LoVo (cell line): ENCODE data around the gene HAAO.
"Not testable (repeated sequence)": the region's sequence is repeated elsewhere in the genome, so short reads cannot be mapped to it uniquely, and the experiment has no call there.

Source experiments
- DNase-seq: peaks from one replicate; pipeline ENCODE4 v3.0.0-alpha.2; 2016; ENCODE audit warnings: low spot score

HAAO gene

DNA sequence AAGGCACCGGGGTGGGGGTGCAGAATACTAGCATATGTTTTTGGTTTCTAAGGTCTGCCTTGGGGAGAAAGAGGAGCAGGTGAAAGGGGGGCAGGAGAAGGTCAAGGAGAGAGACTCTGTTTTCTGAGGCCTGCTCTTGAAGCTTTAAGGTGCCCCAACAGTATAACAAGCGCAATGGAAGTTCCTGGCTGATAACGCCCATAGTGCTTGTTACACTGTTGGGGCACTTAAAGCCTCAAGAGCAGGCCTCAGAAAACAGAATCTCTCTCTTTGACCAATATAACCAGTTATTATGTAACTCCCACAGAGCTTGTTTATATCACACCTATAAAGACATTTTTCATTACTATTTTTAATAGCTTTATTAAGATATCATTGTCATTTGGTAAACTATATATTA is 45.0 kb downstream of the HAAO start:
- no peak for DNase-seq

DNA sequence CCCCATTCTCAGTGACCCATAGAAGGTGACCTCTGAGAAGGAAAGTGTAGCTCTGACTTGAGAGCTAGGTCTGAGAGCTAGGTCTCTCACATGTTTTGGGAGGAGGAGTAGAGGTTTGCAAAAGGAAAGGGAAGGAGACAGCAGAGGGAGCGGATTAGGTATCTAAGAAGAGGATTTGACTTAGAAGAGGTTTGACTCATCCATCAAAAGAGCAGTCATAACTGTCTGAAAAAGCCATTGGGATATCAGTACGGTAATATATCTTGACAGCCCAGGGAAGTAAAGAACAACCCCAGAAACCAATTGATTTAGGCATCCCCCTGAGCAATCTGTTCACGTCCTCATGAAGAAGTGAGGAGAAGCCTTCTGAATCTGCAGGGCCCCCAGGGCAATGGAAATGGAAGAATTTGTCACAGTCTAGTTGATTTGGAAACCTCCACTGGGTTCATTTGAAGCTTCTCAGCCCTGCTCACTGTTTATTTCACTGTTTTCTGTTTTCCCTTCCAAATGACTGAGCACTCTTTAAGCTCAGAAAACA is 47.8 kb downstream of the HAAO start:
- DNase-seq = no peak

DNA sequence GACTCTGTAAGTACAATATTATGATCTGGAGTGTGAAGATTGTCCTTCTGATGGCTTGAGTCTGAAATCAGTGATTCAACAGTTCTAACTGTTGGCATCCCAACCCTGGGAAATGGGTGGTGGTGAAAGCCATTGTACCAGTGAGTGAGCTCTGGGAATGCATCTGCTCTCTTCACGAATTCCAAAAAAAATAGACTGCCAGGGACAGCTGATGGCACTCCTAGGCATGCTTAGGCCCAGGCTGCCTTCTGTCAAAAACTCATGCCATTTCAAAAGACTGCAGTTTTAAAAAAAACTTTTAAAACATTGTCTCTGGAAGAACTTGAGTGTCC is 48.8 kb downstream of the HAAO start:
- DNase-seq = no peak

GRCh38 chr2:42742740-42743658 is 49.4 kb downstream of the HAAO start:
- no peak for DNase-seq

DNA sequence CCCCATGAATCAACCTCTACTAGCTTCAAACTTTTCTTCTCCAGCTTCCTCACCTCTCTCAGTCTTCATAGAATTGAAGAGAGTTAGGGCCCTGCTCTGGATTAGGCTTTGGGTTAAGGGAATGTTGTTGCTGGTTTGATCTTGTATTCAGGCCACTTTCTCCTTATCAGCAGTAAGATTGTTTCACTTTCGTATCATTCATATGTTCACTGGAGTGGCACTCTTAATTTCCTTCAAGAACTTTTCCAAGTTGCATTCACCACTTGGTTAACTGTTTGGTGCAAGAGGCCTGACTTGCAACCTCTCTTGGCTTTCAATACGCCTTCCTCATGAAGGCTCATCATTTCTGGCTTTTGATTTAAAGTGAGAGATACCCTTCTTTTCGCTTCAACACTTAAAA is 51.2 kb downstream of the HAAO start:
- DNase-seq = no peak

DNA sequence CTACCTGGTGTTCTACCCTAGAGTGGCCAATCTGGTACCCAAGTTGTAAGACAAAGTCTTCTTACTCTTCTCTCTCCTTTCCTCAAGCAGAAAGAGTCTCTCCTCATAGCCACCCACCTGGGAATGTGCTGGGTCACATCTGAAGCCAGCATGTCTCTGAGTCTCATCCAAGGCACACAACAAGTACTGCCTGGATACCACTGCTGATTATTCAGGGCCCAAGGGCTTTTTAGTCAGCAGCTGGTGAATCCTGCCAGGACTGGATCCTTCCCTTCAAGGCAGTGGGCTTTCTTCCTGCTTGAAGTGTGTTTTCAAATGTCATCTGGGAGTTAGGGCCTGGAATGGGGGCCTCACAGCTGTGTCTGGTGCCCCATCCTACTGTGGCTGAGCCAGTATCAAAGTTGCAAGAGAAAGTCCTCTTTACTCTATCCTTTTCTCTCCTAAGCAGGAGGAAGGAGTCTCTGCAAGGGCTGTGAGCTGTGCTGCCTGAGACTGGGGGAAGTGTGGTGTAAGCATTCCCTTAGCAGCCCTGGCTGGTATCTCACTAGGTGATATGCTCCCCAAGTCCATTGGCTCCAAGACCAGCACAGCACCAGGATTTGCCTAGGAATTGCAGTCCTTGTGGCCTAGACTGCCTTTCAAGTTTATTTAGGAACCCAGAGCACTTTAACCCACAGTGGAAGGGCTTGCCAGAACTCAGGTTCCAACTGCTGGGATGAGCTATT is 55.6 kb downstream of the HAAO start:
- DNase-seq = no peak

DNA sequence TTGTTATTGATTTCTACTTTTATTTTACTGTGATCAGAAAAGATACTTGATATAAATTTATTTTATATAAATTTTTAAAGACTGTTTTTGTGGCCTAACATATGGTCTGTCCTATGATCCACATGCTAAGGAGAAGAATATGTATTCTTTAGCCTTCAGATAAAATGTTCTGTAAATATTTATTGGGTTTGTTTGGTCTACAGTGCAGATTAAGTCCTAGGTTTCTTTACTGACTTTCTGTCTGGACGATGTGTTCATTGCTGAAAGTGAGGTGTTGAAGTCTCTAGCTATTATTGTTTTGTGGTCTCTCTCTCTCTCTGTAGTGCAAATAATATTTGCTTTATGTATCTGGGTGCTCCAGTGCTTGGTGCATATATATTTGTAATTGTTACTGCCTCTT is 58.5 kb downstream of the HAAO start:
- DNase-seq = no peak

GRCh38 chr2:42731316-42731715 is 61.1 kb downstream of the HAAO start:
- not testable (repeated sequence) for DNase-seq

DNA sequence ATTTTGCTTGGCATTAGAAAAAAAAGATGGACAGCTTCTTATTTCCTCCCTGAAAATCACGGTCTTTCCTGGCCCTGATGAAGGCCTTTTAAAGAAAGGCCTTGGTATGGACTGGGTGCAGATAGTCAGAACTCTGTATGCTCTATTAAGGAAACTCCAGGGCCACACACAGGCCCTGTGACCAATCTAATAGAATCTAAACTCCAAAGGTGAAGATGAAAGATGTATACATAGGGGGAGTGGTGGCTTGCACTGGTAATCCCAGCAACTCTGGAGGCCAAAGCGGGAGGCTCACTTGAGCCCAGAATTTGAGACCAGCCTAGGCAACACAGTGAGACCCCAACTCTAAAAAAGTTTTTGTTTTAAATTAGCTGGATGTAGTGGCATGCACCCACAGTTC is 65.7 kb downstream of the HAAO start:
- DNase-seq = no peak

DNA sequence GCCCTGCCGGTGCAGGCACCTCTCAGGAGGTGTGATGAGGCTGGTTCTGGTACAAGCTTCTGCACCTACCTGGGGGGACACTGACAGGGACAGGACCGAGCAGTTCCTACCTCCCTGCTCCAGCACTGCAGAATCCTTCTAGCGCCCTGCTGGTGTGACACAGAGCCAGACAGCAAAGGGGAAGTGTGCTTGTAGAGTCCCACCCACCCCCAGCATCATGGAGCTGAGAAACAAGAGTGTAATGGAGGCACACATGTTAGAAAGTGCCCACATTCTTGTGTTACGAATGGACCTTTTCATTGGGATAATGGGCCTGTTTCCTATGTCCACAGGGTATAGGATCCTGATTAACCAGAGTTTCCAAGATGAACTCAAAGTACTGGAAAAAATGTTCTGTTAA is 66.7 kb downstream of the HAAO start:
- no peak for DNase-seq

DNA sequence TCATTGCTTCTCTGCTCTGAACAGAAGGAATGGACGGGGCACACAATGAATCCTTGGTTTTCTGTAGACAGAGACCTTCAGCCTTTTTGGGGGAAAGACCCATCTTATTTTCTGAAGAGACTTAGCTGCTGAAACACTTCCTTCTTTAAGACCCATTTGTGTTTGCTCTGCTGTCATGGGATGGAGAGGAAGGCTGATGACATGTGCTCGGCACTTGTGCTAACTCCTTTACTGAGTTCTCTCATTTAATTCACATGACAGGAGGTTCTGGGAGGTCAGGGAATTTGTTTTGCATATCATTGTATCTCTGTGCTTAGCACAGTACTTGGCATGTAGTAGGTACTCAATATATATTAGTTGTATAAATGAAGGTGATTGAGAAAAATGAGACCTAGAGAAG is 67.5 kb downstream of the HAAO start:
- DNase-seq = no peak

- no peak for DNase-seq
Observed at GRCh38 chr2:42723465-42723864, 68.9 kb downstream of the HAAO start.

DNA sequence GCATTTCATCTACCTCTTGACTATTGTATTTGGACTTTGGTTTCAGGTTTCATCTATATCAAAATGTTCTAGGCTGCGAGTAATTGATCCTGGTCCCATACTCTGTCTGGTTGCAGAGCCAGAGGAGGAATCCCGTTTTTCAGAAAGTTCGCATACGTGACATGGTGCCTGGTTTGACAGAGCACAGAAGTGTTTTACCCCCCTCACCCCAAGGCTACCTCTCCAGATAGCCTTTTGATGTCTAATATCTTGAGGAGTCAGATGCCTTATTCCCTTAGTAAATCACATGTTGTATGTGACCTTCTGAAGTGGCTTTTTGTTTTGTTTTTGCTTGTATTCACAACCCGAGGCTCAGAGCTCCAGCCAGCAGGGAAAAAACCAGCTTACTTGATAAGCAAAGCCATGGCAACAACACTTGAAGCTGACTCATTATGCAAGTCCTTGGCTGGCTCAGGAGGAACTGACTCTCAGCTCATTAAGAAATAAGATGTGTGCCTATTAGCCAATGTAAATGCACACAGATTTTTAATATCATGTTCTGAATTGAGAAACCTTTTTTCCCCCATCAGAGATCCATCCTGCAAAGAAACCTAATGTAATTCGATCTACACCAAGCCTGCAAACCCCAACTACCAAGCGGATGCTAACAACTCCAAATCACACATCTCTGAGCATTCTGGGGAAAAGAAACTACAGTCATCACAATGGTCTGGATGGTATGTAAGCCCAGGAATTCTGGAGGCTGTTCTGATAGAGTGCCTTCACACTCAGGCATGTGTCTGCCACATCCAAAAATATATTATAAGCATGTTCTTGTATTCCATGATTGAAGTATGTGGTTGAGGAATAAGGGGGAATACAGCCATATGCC is 69.8 kb downstream of the HAAO start:
- DNase-seq = no peak

DNA sequence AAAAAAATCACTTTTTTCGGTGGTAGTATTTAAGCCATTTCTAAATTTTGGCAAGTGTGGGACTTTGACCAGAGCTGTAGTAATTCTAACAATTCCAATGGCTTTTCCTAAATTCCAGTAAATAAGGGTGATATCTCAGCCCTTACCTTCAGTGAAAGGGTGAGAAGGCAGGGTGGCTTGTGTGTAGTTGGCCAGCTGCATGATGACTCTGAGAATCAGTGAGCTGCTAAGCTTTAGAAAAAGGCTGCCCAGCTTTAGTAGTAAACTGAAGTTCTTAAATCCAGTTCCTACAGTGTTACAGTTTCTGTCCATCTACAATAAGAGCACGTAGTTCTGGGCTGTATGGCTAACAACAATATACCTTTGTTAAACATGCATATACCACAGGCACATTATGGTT is 70.5 kb downstream of the HAAO start:
- no peak for DNase-seq
